Measurements from ENCODE around the gene OR10A2. TPM values are rescaled to one million over a fixed set of nuclear protein-coding genes. Genes with fewer than 3 reads are reported as not detected.

The OR10A2 gene
- total and polyA plus RNA-seq, 2 donors (not counting 1 experiment from before 2014, with no cell fraction given), result not detected

- TF ChIP-seq, protein P1, sequence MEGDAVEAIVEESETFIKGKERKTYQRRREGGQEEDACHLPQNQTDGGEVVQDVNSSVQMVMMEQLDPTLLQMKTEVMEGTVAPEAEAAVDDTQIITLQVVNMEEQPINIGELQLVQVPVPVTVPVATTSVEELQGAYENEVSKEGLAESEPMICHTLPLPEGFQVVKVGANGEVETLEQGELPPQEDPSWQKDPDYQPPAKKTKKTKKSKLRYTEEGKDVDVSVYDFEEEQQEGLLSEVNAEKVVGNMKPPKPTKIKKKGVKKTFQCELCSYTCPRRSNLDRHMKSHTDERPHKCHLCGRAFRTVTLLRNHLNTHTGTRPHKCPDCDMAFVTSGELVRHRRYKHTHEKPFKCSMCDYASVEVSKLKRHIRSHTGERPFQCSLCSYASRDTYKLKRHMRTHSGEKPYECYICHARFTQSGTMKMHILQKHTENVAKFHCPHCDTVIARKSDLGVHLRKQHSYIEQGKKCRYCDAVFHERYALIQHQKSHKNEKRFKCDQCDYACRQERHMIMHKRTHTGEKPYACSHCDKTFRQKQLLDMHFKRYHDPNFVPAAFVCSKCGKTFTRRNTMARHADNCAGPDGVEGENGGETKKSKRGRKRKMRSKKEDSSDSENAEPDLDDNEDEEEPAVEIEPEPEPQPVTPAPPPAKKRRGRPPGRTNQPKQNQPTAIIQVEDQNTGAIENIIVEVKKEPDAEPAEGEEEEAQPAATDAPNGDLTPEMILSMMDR (IDR thresholded peaks at IDR 0.05), result no peak
- no peaks in the 10 kb centered on the region for H3K79me2 ChIP-seq (ENCODE audit: control insufficient read depth, insufficient read depth, low read length)
- no peak overlapping the region for H3K27ac ChIP-seq (ENCODE audit: low read length in 2 of 2)
- H3K9ac ChIP-seq (ENCODE audit: low read length), result no peak overlapping the region
- ChIA-PET CTCF (interaction anchor here (1.2 kb wide), 1 partner anchor 64 kb away, joined by 3 read pairs; no protein-coding TSS in a partner anchor), POLR2A (no interaction called here)
- 80% methylated on average over 1 of the region's 2 CpGs for WGBS (ENCODE audit: insufficient coverage)
- no peaks in the 10 kb centered on the region for H4K20me1 ChIP-seq (ENCODE audit: control insufficient read depth, insufficient read depth, low read length, poor library complexity, severe bottlenecking)
- Mint-ChIP-seq H3K27me3 (peaks cover 8% of the 10 kb centered on the region), H3K9me3 (ENCODE audit: insufficient read depth) (no peaks in the 10 kb centered on the region), H3K4me1 (no peaks in the 10 kb centered on the region), H3K4me3 (no peak overlapping the region), H3K27ac (no peak overlapping the region)
- no peak overlapping the region for H3K4me2 ChIP-seq (replicated peaks; ENCODE audit: low read depth, low read length, poor library complexity, severe bottlenecking)
- H2AFZ ChIP-seq (ENCODE audit: insufficient read depth, low read depth, low read length, poor library complexity, severe bottlenecking), result no peak overlapping the region
- peaks cover 0 to 6% (median 0%) of the 10 kb centered on the region in 4 experiments for H3K27me3 ChIP-seq (replicated peaks in 1 of 4; ENCODE audit: control extremely low read depth in 1 of 4, control insufficient read depth in 3 of 4, insufficient read depth in 4 of 4, low read length in 3 of 4)
- H3K36me3 ChIP-seq (replicated peaks in 1 of 2; ENCODE audit: control extremely low read depth in 1 of 2, control insufficient read depth in 1 of 2, extremely low read depth in 1 of 2, insufficient read depth in 2 of 2, low read length in 1 of 2), result no peaks in the 10 kb centered on the region
- intact Hi-C loops (cut with micrococcal nuclease), result no loop called here
- H3K9me3 ChIP-seq (ENCODE audit: control extremely low read depth in 1 of 3, control insufficient read depth in 2 of 3, insufficient read depth in 1 of 3, low read length in 2 of 3), result peaks cover 0 to 3% (median 0%) of the 10 kb centered on the region in 3 donors
- H3K4me3 ChIP-seq (ENCODE audit: control extremely low read depth in 1 of 5, extremely low read depth in 1 of 5, insufficient read depth in 1 of 5, low read depth in 2 of 5, low read length in 4 of 5), result no peak overlapping the region
- no peak for DNase-seq
- ATAC-seq (ENCODE audit: low read depth), result no peak
- no peaks in the 10 kb centered on the region for H3K4me1 ChIP-seq (ENCODE audit: control insufficient read depth in 2 of 2, insufficient read depth in 2 of 2, low read length in 2 of 2)
These were observed 12.9 kb downstream of the OR10A2 start for GRCh38 chr11:6875761-6876160.

DNA sequence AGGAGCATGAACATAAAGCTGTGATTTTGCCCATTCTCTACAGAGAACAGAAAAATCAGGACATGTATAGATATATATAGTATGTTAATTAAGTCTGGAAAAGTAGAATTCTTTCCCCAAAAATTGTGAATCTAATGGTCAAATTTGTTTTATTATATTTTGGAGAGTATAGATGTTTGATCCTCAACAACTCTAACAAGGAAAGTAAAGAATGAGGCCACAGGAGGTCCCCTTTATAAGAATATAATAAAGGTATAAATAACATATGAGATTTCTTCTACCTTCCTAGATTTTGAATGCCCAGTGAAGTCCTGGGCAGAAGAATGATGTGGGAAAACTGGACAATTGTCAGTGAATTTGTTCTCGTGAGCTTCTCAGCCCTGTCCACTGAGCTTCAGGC is 13.5 kb downstream of the OR10A2 start, which contains the start of gene OR10A4:
Gene OR10A4, plus strand, starts transcription at position 301 of the 400 bp plus-strand sequence. Its CDS starts 23 bp downstream, at position 324.
- WGBS (ENCODE audit: insufficient coverage), result 100% methylated on average over 1 of the region's 1 CpG
- Mint-ChIP-seq H3K27me3 (peaks cover 8% of the 10 kb centered on the region), H3K4me3 (no peak within 1 kb of the TSS), H3K4me1 (no peaks in the 10 kb centered on the region), H3K27ac (no peak within 1 kb of the TSS), H3K9me3 (ENCODE audit: insufficient read depth) (no peaks in the 10 kb centered on the region)
- POLR2A ChIA-PET, result no interaction called here
- Histone ChIP-seq H3K27me3 (replicated peaks in 1 of 4; ENCODE audit: control extremely low read depth in 1 of 4, control insufficient read depth in 3 of 4, insufficient read depth in 4 of 4, low read length in 3 of 4) (peaks cover 0 to 6% (median 0%) of the 10 kb centered on the region in 4 experiments), H3K27ac (ENCODE audit: low read length in 2 of 2) (no peak within 1 kb of the TSS), H3K9me3 (ENCODE audit: control extremely low read depth in 1 of 3, control insufficient read depth in 2 of 3, insufficient read depth in 1 of 3, low read length in 2 of 3) (peaks cover 0 to 3% (median 0%) of the 10 kb centered on the region in 3 donors), H3K9ac (ENCODE audit: low read length) (no peak within 1 kb of the TSS), H4K20me1 (ENCODE audit: control insufficient read depth, insufficient read depth, low read length, poor library complexity, severe bottlenecking) (no peaks in the 10 kb centered on the region), H3K36me3 (replicated peaks in 1 of 2; ENCODE audit: control extremely low read depth in 1 of 2, control insufficient read depth in 1 of 2, extremely low read depth in 1 of 2, insufficient read depth in 2 of 2, low read length in 1 of 2) (no peaks in the 10 kb centered on the region), H3K4me2 (replicated peaks; ENCODE audit: low read depth, low read length, poor library complexity, severe bottlenecking) (no peak within 1 kb of the TSS), H3K79me2 (ENCODE audit: control insufficient read depth, insufficient read depth, low read length) (no peaks in the 10 kb centered on the region), H2AFZ (ENCODE audit: insufficient read depth, low read depth, low read length, poor library complexity, severe bottlenecking) (no peak within 1 kb of the TSS), H3K4me1 (ENCODE audit: control insufficient read depth in 2 of 2, insufficient read depth in 2 of 2, low read length in 2 of 2) (no peaks in the 10 kb centered on the region), H3K4me3 (ENCODE audit: control extremely low read depth in 1 of 5, extremely low read depth in 1 of 5, insufficient read depth in 1 of 5, low read depth in 2 of 5, low read length in 4 of 5) (no peak within 1 kb of the TSS)
- intact Hi-C loops (cut with micrococcal nuclease), result no loop called here
- no peak for TF ChIP-seq EZH2 (IDR thresholded peaks at IDR 0.05; ENCODE audit: borderline replicate concordance, insufficient read depth, low read depth, low read length, poor library complexity, severe bottlenecking)
- TF ChIP-seq, protein P1 (IDR thresholded peaks at IDR 0.05), result no peak
- DNase-seq (no peak), ATAC-seq (ENCODE audit: low read depth) (no peak)
- CTCF ChIA-PET, result interaction anchor here (1.2 kb wide), 1 partner anchor 64 kb away, joined by 3 read pairs; no protein-coding TSS in a partner anchor
